ENCODE measurements around the gene TAAR6. TPM values are rescaled to one million over a fixed set of nuclear protein-coding genes. Genes with fewer than 3 reads are reported as not detected.
A peak's percentile ranks its signal among the peaks of the same experiment; 100 is the strongest.

The TAAR6 gene
- total and polyA plus RNA-seq, 10 of the 15 experiments (the other 5 are each of a cell fraction or from before 2014, with no cell fraction given): not detected

DNA sequence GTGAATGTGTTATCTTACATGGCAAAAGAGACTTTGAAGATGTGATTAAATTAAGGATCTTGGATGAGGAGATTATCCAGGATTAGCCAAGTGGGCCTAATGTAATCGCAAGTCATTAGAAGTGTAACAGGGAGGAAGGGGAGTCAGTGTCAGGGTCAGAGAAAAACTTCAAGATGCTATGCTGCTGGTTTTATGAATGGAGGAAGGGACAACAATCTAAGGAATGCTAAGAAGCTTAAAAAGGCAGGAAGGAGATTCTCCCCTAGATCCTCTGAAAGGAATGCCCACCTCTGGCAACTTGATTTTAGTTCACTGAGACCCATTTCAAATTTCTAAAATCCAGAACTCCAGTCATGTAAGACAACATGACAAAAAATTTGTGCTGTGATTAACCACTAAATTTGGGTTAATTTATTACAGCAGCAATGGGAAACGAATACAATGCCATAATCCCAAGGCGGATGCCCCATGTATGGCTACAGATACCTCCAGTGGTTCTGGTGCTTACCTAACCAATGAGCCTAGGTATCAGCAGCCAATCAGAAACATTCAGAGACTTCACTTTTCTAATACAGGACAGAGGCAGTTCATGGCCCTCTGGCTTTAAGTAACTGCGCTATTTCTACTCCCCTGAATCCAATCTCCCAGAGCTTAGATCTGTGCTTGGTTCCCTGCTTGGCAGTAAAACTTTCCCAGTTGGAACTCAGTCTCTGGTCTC, 21.2 kb upstream of the TAAR6 start:
- CTCF ChIA-PET: interaction anchor here (0.6 kb wide), 1 partner anchor 1658 kb away, joined by 4 read pairs; no protein-coding TSS in a partner anchor

DNA sequence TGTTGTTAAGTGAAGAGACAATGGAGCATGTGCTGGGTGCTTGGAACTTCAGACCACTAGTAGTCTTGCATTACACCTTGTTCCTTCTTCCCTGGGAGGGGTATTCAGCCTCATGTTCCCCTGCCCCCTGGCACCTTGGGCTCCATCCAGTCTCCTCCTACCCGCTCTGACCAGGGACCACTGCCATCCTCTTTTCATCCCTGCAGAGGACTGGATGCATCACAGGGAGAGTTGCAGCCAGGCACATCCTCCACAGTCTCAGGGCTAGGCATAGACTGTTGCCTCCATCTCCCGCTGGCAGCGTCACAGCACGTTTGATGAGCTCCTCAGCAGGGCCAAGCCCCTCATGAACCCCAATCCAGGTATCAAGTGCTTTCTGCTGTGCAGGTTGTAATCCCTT, 18.9 kb upstream of the TAAR6 start:
- no peak overlapping the region for H3K4me3 ChIP-seq
- no peaks in the 10 kb centered on the region for H3K36me3 ChIP-seq (ENCODE audit: control insufficient read depth in 2 of 2, insufficient read depth in 2 of 2, low read length in 1 of 2)
- ChIA-PET SMC1A (ENCODE audit: uncharacterized antibody, unreplicated experiment) (no interaction called here), POLR2A (no interaction called here), RAD21 (ENCODE audit: unreplicated experiment) (no interaction called here), CTCF (interaction anchor here (1.3 kb wide), 1 partner anchor 8 kb away, joined by 3 read pairs; no protein-coding TSS in a partner anchor)
- no peak overlapping the region for H3K27ac ChIP-seq (ENCODE audit: control insufficient read depth, insufficient read depth)
- ATAC-seq (no peak), DNase-seq (ENCODE audit: low read depth, low spot score) (no peak), FAIRE-seq (no peak)
- H3K9ac ChIP-seq (ENCODE audit: control insufficient read depth, insufficient read depth, low read length): no peak overlapping the region
- H4K20me1 ChIP-seq (ENCODE audit: control insufficient read depth, insufficient read depth): no peaks in the 10 kb centered on the region
- 22% methylated on average over 4 of the region's 4 CpGs for WGBS (ENCODE audit: insufficient coverage, insufficient replicate concordance, low lambda C conversion rate, missing lambda C conversion rate)
- intact Hi-C loops (cut with micrococcal nuclease; ENCODE audit: unreplicated experiment): no loop called here
- in situ Hi-C loops (cut with MboI): no loop called here
- H3K79me2 ChIP-seq (ENCODE audit: control insufficient read depth, insufficient read depth, low read length): no peaks in the 10 kb centered on the region
- H3K9me3 ChIP-seq (replicated peaks; ENCODE audit: control insufficient read depth, insufficient read depth, low read length): no peaks in the 10 kb centered on the region
- H3K27me3 ChIP-seq (replicated peaks in 1 of 2; ENCODE audit: control insufficient read depth in 2 of 2, insufficient read depth in 2 of 2, low read length in 1 of 2): no peaks in the 10 kb centered on the region; a peak in 1 of 4 replicates
- H3K4me1 ChIP-seq (ENCODE audit: control insufficient read depth, insufficient read depth, low read length): no peaks in the 10 kb centered on the region
- BruUV-seq (replicated peaks): no TSS peak
- no peak overlapping the region for H3K4me2 ChIP-seq (ENCODE audit: control insufficient read depth, insufficient read depth)
- H2AFZ ChIP-seq (ENCODE audit: control insufficient read depth, low read depth, low read length): no peak overlapping the region
- TF ChIP-seq MXI1 (IDR thresholded peaks at IDR 0.05; ENCODE audit: low read depth, low read length) (no peak), POU2F2 (IDR thresholded peaks at IDR 0.05; ENCODE audit: borderline replicate concordance, low read depth, low read length) (no peak), RUNX3 (IDR thresholded peaks at IDR 0.05; ENCODE audit: low read length) (no peak), NFIC (IDR thresholded peaks at IDR 0.05; ENCODE audit: low read depth, low read length) (no peak)
- TF ChIP-seq, protein P1, sequence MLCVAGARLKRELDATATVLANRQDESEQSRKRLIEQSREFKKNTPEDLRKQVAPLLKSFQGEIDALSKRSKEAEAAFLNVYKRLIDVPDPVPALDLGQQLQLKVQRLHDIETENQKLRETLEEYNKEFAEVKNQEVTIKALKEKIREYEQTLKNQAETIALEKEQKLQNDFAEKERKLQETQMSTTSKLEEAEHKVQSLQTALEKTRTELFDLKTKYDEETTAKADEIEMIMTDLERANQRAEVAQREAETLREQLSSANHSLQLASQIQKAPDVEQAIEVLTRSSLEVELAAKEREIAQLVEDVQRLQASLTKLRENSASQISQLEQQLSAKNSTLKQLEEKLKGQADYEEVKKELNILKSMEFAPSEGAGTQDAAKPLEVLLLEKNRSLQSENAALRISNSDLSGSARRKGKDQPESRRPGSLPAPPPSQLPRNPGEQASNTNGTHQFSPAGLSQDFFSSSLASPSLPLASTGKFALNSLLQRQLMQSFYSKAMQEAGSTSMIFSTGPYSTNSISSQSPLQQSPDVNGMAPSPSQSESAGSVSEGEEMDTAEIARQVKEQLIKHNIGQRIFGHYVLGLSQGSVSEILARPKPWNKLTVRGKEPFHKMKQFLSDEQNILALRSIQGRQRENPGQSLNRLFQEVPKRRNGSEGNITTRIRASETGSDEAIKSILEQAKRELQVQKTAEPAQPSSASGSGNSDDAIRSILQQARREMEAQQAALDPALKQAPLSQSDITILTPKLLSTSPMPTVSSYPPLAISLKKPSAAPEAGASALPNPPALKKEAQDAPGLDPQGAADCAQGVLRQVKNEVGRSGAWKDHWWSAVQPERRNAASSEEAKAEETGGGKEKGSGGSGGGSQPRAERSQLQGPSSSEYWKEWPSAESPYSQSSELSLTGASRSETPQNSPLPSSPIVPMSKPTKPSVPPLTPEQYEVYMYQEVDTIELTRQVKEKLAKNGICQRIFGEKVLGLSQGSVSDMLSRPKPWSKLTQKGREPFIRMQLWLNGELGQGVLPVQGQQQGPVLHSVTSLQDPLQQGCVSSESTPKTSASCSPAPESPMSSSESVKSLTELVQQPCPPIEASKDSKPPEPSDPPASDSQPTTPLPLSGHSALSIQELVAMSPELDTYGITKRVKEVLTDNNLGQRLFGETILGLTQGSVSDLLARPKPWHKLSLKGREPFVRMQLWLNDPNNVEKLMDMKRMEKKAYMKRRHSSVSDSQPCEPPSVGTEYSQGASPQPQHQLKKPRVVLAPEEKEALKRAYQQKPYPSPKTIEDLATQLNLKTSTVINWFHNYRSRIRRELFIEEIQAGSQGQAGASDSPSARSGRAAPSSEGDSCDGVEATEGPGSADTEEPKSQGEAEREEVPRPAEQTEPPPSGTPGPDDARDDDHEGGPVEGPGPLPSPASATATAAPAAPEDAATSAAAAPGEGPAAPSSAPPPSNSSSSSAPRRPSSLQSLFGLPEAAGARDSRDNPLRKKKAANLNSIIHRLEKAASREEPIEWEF (IDR thresholded peaks at IDR 0.05; ENCODE audit: insufficient replicate concordance, low read depth, low read length): no peak

More for the DNA sequence above, 21.2 kb upstream of the TAAR6 start:
- no peak overlapping the region for H3K4me3 ChIP-seq
- no TSS peak for BruUV-seq (replicated peaks)
- FAIRE-seq (peak; percentile 27), DNase-seq (ENCODE audit: low read depth, low spot score) (no peak), ATAC-seq (no peak)
- H3K9ac ChIP-seq (ENCODE audit: control insufficient read depth, insufficient read depth, low read length): no peak overlapping the region
- ChIA-PET SMC1A (ENCODE audit: uncharacterized antibody, unreplicated experiment) (no interaction called here), RAD21 (ENCODE audit: unreplicated experiment) (no interaction called here), POLR2A (no interaction called here)
- intact Hi-C loops (cut with micrococcal nuclease; ENCODE audit: unreplicated experiment): no loop called here
- no peaks in the 10 kb centered on the region for H3K79me2 ChIP-seq (ENCODE audit: control insufficient read depth, insufficient read depth, low read length)
- no peaks in the 10 kb centered on the region for H3K4me1 ChIP-seq (ENCODE audit: control insufficient read depth, insufficient read depth, low read length)
- H4K20me1 ChIP-seq (ENCODE audit: control insufficient read depth, insufficient read depth): no peaks in the 10 kb centered on the region
- no peak overlapping the region for H3K4me2 ChIP-seq (ENCODE audit: control insufficient read depth, insufficient read depth)
- no peaks in the 10 kb centered on the region for H3K9me3 ChIP-seq (replicated peaks; ENCODE audit: control insufficient read depth, insufficient read depth, low read length)
- peaks cover 0 to 2% of the 10 kb centered on the region in 2 experiments; a peak in 3 of 4 replicates for H3K27me3 ChIP-seq (replicated peaks in 1 of 2; ENCODE audit: control insufficient read depth in 2 of 2, insufficient read depth in 2 of 2, low read length in 1 of 2)
- no peak overlapping the region for H3K27ac ChIP-seq (ENCODE audit: control insufficient read depth, insufficient read depth)
- 72% methylated on average over 4 of the region's 4 CpGs for WGBS (ENCODE audit: insufficient coverage, insufficient replicate concordance, low lambda C conversion rate, missing lambda C conversion rate)
- no peaks in the 10 kb centered on the region for H3K36me3 ChIP-seq (ENCODE audit: control insufficient read depth in 2 of 2, insufficient read depth in 2 of 2, low read length in 1 of 2)
- H2AFZ ChIP-seq (ENCODE audit: control insufficient read depth, low read depth, low read length): no peak overlapping the region
- no peak for TF ChIP-seq EGR1 (IDR thresholded peaks at IDR 0.05; ENCODE audit: borderline replicate concordance in 1 of 2, low read depth in 2 of 2, low read length in 2 of 2)
- TF ChIP-seq SMAD1 (IDR thresholded peaks at IDR 0.05; ENCODE audit: low read depth, partially characterized antibody): no peak
- TF ChIP-seq LARP7 (IDR thresholded peaks at IDR 0.05): no peak
- TF ChIP-seq IKZF1 (conservative IDR thresholded peaks at IDR 0.05): no peak
- TF ChIP-seq MEF2A (IDR thresholded peaks at IDR 0.05; ENCODE audit: insufficient read depth, low read depth, low read length): no peak
- TF ChIP-seq, protein P2, sequence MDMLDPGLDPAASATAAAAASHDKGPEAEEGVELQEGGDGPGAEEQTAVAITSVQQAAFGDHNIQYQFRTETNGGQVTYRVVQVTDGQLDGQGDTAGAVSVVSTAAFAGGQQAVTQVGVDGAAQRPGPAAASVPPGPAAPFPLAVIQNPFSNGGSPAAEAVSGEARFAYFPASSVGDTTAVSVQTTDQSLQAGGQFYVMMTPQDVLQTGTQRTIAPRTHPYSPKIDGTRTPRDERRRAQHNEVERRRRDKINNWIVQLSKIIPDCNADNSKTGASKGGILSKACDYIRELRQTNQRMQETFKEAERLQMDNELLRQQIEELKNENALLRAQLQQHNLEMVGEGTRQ (IDR thresholded peaks at IDR 0.05; ENCODE audit: borderline replicate concordance, low read depth, low read length): no peak
- in situ Hi-C loops (cut with MboI): no loop called here

Data from GM12878 (cell line).